GM18526 (cell line): ENCODE measurements around the gene TBCD.

Experiments used
- POLR2A ChIP-seq: IDR thresholded peaks from 3 replicates; pipeline ENCODE4 v1.6.1; 2011; ENCODE audit not compliant: insufficient read length; ENCODE audit errors: extremely low read depth

The TBCD gene

DNA sequence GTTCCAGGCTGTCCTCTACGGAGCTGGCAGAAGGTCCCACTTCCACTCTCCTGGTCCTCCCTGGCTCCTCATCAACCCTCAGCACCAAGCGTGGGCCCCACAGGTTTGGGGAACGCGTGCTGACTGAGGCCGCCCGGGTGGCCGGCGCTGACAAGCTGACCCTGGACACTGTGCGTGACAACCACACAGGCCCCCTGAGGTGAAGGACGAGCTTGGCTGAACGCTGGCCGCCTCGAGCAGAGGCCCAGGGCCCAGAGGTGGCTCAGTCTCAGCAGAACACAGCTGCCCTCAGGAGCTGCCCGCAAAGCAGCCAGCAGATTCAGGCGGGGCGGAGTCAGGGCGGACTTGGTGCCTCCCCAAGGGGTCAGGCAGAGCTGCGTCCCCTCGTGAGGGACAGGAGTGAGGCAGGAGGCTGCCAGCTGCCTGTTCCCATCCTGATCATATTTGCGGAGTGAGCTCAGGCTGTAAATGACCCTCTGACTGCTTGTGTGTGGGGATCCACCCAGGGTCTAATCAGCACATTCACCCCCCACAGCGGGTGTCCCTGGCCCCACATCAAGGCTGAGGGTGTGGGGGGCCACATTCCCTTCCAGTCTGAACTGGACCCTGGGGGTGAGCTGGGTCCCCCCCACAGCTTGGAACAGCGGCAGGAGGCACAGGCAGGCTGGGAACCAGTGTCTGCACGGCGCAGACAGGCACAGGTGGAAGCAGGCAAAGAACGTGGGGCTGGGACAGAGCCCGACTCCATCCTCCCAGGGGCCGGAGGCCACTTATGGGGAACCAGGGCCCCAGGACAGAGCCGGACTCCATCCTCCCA, 222.5 kb downstream of the TBCD start:
- TF ChIP-seq POLR2A: no peak

DNA sequence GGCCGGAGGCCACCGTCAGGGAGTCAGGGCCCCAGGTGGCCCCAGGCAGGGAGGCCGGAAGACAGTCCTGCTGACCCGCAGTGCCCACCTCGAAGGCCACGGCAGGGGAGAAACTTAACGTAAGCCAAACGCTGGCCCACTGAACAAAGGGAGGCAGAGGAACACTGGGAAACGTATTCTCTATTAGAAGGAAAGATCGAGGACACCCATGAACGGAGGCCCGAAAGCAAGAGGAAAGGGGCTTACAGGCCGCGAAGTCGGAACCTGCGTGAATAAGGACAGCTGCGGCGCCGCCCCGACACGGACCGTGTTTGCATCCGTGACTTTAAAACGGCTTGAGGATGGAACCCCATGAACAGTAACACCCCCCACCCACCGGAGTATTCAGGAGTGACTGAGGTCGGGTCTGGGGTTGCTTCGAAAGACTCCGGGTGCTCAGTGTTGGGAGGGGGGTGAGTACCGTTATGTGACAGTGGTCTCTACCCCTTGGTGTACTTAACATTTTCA, 225.2 kb downstream of the TBCD start:
- no peak for TF ChIP-seq POLR2A

DNA sequence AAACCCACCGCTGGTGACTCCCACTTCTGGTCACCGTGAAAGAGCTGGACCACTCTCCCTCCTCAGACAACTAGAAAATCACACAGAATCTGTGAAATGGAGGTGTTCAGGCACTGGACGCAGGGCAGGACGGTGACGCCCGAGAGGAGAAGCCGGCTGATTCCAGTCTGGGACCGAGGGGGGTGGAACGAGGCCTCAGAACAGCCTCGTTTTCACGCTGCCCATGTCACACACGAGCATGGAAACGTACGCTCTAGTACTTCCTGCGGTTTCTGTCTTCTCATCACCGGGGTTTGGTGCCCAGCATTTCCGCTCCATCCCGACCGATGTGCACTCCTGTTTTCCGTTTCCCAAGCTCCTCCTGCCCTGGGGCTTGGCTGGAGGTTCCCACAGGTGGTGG, 225.7 kb downstream of the TBCD start:
- TF ChIP-seq POLR2A: no peak

DNA sequence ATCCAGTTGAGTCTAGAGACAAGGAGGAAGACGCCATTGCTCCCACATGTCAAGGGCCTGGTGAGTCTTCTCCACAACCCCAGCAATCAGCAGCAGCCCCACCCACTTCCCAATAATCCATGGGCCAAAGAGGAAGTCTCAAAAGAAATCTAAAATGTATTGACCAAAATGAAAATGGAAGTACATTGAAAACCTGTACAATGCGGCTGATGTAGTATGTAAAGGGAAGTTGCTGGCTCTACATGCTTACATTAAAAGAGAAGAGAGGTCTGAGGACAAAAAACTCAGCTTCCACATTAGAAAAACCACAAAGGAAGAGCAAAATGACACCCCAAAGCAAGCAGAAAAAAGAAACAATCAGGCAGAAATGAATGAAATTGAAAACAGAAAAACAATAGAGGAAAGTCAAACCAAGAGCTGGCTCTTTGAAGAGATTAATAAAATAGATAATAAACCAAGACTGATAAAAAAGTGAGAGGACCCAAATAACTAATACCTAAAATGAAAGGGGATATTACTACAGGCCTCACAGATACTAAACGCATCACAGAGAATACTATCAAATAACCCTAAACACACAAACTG, 227.0 kb downstream of the TBCD start:
- no peak for TF ChIP-seq POLR2A

DNA sequence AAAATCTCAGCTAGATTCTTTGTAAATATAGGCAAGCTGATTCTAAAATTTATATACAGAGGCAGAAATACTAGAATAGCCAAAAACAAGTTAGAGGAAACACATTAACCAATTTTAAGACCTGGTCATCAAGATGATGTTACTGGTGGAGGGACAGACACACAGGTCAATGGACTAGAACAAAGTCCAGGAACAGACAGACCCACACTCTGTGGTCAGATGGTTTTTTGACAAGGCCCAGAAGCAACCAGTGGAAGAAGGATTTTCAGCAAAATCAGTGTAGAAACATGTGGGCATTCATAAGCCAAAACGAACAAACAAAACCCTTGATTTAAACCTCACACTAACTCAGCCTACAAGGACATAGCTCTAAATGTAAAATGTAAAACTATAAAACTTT, 227.9 kb downstream of the TBCD start:
- TF ChIP-seq POLR2A: no peak

DNA sequence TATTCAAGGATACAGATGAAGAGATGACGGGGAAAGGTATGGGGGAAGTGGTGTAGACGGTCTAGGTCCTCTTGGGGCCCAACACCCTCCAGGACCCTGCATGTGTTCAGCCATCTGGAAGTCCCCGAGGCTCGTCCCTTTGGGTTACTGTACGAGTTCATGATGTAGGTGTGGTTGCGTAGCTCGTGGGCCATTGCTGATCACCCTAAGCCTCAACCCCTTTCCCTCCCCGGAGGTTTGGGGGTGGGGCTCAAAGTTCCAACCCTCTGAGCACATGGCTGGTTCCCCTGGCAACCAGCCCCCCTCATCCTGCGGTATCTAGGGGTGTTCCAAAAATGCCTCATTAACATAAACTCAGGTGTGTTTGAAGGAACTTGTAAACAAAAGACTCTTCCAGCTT, 228.8 kb downstream of the TBCD start:
- no peak for TF ChIP-seq POLR2A

DNA sequence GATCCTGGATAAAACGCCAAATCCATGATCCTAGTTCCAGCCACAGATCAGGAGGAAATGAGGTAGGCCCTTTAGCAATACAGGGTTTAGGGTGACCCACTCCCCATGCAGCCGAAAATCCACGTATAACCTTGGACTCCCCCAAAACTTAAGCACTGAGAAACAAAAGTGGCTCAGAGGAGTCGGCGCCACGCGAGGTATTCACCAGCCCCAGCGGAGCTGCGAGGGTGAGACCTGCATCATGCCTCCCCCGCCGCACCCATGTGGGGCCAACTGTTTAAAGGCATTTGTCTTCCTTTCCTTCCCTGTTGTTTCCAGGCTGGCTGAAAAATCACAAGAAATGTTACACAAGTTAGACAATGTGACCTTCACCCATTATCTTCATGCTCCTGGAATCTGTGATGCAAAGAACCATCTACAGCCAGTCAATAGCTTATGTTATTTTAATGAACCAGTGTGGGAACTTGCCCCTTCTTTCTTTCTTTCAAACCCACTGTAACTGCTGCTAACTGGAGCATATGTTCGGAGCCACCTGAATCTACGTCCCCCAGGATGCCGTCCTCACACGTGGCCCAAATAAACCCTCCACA, 229.4 kb downstream of the TBCD start:
- TF ChIP-seq POLR2A: no peak

DNA sequence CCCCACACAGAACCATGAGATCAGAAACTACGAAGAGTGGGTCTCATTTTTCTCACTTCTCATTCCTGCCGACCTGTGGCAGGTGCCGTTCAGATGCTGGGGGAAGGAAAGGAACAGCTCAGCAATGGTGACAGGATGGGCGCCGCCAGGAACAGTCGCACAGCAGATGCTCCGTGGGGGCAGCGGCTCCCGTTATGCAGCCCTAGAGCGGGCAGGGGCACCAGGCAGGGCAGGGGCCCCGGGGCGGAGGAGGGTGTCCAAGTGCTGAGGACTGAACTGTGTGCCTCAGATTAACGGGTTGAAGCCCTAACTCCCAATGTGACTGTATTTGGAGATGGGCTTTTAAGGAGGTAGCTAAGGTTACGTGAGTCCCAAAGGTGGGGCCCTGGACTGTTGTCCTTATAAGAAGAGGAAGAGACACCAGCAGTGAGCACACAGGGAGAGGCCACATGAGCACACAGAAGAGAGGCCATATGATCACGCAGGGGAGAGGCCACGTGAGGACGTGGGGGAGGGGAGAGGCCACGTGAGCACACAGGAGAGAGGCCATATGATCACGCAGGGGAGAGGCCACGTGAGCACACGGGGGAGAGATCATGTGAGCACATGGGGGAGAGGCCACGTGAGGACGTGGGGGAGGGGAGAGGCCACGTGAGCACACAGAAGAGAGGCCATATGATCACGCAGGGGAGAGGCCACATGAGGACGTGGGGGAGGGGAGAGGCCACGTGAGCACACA, 231.8 kb downstream of the TBCD start:
- TF ChIP-seq POLR2A: no peak

DNA sequence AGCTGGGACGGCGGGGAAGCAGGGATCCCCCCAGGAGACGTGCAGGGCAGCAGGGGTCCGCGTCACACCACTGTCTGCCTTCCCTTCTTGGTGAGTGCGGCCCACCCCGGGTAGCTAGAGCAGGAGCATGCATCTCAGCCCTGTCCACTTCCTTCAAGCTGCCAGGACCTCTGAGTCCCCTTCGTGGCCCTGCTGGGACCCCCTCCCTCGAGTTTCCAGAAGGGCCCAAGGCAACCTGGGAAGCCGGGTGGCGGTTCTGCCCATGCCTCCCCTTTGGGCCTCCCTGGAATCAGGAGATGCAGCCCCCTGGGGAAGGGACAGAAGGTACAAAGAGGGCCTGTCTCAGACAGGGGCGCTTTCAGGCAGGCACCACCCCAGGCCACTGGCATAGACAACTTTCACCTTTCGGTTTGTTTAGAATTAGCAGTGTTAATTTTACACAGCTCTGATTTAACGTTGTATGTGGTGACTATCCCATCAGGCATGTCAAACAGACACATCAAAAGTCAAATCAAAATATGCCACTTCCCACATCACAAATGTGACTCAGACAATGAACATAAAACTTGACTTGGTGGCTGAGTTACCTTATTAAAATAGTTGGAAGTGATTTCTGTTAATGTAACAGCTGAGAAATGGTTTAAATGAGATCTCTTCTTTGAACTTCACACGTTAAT, 233.0 kb downstream of the TBCD start:
- TF ChIP-seq POLR2A: no peak

DNA sequence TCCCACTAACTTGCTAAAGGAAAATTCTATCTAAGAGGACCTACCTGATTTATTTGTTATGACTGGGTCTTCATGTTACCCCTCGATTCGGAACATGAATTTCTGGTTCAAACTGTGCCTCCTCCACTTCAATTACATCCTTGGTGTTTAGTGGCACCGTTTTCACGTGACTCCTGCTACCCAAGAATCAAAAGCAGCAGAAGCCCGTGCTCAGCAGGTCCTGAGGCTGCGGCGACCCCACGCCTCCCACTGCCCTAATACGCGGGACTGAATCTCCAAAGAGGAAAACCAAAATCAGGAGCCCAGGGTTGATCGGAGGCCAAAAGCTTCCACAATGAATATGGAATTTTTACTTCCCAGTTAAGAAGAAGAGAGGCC, 233.6 kb downstream of the TBCD start:
- TF ChIP-seq POLR2A: no peak

DNA sequence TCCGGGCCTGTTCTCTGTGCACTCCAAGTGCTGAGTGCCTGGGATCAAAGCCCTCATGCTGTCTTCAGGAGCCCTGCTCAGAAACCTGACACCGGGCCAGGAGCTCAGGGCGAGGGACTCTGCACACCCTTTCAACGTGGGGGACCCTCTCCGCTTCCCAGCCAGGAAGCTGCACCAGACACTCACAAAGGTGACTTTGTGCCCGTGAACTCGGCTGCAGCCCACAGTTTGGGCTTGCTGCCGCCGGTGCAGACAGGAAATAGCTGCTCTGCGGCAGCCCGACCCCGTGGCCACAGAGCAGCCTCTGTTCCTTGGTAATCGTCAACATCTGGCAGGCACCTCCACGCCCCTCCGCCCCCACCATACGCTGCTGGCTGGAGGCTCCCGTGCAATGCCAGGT, 234.1 kb downstream of the TBCD start:
- no peak for TF ChIP-seq POLR2A

DNA sequence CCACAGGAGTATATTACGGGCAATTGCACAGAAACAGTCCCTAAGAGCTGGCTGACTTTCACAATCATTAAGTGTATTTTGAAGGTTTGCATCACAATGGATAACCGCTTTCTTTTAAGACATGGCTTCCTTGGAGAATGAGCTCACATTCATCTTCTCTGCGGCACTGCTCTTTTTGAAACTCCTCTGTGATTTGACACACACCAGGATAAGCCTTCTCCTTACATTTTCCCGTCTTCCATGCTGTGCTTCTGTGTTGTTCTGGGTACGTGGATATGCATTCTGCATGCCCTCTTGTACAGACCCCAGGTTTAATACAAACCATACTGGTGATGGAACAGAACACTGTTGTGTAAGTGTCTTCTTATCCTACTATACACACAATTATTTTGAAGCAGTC, 238.0 kb downstream of the TBCD start:
- no peak for TF ChIP-seq POLR2A

DNA sequence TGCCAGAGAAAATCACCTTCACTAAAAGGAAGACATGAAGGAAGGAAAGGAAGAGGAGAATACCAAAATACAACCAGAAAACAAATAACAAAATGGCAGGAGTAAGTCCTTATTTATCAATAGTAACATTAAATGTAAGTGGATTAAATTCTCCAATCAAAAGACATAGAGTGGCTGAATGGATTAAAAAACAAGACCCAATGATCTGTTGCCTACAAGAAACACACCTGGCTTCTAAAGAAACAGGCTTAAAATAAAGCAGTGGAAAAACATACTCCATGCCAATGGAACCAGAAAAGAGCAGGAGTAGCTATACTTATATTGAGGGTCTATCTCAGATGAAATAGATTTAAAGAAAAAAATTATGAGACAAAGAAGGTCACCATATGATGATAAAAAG, 241.1 kb downstream of the TBCD start:
- no peak for TF ChIP-seq POLR2A
